NCI-H1048 (cell line): ENCODE measurements around the gene SMIM22.

Experiments used
- DNase-seq: peaks from one replicate; lab custom pipeline; 2025; lab: John Stamatoyannopoulos, UW

The SMIM22 gene

DNA sequence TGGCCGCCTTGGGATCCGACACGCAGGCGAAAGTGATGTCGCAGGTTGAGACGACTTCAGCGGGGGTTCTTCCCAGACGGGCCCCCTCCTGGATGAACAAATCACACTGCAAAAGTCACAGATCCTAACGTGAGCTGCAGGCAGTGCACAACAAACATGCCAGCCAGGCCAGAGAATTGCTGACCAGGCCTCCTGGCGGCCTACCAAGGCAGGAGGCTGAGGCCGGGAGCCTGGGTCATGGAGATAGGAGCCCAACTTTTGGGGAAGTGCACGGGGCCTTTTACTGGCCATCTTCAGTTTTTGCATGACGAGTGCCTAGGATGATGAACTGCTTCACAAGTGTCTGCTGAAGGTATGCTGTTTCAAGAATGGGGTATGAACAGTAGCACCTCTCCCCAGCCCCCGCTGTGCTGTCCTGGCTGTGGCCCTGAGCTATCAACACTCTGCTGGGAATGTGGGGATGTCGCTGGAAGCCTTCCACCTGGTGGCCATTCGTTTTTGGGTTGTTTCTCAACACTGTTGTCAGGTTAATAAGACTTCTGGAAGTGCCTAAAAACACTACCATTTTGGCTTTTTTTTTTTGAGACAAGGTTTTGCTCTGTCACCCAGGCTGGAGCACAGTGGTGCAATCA lies 19.5 kb downstream of the SMIM22 start:
- no peak for DNase-seq

DNA sequence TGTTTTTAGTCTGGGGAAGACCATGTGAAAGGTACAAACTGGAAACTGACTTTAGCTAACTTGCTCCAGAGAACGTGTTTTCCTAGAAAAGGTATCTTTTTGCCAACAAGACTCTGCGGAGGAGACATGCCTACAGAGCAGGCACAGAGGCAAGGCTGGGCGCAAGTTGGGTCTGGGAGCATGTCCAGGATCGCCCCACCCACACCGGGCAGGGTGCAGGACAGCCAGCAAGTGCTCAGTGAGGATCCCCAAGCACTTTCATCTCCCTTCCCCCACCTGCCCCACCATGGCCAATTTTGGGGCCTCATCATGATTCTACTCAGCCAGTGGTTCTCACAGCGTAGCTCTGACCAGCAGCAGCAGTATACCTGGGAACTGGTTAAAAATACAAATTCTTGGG lies 25.5 kb downstream of the SMIM22 start:
- no peak for DNase-seq

DNA sequence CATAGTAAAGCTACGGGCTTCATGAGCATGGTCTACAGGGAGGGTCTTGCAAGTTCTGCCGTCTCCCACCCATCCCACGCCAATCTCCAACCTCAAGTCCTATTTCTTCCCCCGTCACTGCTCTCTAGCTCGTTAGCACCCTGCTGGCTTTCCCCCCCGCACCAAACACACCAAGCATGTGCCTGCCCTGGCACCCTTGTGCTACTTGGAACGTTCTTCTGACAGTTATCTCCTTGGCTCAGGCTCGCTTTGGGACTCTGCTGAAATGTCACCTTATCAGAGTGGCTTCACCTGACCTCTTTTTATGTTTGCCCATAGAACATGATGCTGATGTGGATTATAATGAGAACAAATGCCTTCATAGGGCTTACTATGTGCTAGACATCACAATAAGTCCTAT lies 30.0 kb downstream of the SMIM22 start:
- DNase-seq, result no peak

DNA sequence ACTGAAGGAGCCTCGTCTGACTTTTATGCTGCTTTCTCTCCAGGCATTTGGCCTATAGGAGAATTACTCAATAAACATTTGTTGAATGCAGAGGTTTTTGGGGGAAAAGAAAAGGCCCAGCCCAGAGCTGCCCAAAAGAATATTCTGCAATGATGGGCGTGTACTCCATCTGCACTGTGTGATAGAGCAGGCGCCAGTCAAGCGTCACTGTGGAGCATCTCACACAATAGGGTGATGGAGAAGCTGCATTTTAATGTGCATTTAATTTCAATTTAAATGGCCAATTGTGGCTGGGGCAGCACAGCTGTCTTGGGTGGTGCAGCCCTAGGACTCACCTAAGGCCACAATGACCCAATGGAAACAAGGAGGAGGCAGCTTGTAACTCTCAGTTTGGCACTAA lies 31.4 kb downstream of the SMIM22 start:
- DNase-seq, result no peak

DNA sequence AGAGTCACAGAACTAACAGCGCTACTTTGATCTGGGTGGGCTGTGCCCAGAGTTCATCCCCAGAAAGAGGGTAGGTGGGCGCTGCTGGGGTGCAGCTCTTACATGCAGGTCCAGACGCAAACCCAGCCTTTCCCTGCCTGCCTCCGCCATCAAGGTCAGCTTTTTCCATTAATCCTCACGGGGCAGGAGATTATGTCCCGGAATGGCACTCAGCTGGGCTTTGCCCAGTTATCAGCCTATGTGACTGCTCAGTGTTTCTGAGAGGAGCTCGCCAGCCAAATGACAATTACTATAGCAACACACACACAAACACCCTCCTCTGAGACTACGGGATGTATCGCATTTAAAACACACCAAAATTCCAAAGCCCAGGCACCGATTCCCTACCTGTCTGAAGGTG lies 31.8 kb downstream of the SMIM22 start:
- no peak for DNase-seq

DNA sequence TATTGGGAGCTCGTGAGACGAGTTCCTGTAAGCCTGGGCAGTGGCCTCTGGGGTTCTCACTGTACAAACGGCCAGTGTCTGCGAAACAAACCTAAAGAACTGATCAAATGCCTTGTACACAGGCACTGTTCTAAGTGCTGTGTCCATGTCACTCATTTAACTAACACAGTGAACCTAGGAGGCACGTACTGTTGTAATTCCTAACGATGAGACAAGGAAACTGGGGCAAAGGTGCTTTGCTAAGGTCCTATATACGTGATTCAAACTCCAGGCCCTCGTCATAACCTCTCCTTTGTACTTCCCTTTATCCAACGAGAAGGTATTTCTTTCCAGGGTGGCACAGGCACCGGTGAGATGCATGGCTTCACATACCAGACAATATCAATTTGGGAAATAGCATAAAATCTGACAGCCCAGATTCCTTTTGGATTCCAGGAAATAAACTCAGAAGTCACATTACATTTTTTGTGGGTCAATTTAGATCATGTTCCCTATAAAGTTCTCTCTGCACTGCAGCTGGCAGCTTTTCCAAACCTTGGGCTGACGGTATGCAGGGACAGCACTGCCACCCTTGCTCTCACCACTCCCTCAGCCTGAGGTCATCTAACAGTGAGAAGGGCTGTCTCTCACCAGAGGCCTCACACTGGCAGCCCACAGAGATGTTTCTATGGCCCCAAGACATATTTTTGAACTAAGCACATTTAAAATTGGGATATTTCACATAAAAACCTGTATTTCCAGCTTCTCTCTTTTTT lies 33.6 kb downstream of the SMIM22 start:
- DNase-seq, result no peak

DNA sequence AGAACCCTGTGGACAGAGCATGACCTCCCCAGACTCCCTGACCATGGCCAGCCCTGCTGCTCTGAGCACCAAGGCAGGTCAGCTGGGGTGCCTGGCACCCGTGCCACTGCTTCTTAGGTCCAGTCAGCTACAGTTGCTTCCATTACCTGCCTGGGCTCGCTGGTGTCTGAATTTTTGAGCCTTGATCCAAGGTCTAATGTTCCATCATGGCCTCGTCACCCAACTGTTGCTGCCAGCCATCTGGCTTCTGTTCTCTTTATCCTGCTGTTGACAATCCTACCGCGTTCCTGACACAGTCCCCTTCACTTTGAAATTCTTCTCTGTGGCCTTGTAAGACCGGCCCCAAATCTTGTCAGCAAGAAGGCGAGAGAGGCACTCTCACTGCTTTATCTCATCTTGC lies 35.2 kb downstream of the SMIM22 start:
- DNase-seq, result no peak

DNA sequence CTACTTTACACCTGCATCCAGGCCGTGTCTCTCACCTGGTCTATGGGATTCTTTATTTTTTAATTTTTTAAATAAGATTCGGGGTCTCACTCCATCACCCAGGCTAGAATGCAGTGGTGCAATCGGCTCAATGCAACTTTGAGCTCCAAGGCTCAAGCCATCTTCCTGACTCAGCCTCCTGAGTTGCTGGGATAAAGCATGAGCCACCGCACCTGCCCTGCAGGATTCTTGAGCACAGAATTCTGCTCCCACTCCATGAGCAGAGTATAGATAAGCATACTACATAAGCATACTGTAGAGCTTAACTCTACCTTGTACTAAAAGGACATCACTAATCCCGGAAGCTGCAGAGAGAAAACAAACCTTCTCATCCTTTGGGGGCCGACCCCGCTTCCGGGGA lies 36.4 kb downstream of the SMIM22 start:
- DNase-seq, result no peak

DNA sequence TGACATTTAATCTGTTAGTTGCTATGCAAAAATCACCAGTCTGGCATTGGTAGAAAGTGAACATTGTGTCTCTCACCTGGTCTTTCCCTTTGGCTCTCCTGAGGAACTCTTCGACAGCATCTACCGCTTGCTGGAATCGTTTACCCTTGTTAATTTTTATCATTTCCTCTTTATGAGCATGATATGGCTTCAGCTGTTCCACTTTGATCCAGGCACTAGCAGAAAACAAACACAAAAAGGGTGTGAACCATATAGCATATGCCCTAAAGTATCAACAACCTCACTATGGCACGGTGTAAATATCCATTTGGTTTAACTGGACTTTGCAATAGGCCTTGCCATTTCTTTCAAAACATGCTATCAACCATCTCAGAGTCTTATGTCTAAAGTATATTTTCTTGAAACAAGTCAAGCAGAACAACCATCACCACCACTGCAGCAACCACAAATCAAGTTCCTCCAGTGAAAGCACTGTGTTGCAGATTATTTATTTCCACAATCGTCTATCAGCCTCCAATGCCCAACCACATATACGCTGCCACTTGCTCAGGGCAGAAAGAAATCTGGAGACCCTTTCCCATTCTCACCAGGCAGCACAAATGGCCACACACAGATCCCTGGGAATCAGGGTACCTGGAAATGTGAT lies 37.7 kb downstream of the SMIM22 start:
- no peak for DNase-seq

DNA sequence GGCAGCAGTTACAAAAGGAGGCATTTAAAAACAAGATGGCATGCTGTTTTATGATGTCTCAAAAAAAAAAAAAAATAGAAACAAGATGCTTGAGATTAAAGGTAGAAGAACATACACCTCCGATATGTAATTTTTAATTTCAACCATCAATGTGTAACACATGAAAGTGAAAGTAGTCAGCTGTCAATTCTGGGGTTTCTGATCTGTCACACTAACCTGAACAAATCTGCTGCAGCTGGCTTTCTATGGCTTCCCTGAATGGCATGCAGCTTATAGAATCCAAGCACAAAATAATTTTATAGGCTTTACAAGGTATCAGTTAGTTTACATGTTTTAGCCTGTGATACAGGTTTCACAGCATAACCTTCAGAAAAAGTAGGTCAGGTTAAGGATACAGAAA lies 38.4 kb downstream of the SMIM22 start:
- no peak for DNase-seq

DNA sequence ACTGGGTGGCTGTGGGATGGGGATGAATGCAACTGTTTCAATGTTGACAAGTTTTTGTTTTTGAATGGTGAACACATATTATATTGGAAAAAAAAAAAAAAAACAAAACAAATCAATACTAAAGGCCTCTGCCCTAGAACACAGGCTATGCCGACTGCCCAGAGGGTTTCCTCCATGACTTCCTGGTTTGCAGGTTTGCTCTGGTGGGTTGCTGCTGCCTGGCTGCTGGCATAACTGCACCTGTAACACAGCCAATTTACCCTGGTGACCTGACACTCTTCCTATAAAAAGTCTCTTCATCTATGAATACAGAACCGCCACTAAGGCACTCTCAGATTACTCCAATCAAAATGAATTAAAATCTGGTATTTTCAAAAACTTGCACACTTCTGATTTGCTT lies 41.6 kb downstream of the SMIM22 start:
- DNase-seq, result no peak

DNA sequence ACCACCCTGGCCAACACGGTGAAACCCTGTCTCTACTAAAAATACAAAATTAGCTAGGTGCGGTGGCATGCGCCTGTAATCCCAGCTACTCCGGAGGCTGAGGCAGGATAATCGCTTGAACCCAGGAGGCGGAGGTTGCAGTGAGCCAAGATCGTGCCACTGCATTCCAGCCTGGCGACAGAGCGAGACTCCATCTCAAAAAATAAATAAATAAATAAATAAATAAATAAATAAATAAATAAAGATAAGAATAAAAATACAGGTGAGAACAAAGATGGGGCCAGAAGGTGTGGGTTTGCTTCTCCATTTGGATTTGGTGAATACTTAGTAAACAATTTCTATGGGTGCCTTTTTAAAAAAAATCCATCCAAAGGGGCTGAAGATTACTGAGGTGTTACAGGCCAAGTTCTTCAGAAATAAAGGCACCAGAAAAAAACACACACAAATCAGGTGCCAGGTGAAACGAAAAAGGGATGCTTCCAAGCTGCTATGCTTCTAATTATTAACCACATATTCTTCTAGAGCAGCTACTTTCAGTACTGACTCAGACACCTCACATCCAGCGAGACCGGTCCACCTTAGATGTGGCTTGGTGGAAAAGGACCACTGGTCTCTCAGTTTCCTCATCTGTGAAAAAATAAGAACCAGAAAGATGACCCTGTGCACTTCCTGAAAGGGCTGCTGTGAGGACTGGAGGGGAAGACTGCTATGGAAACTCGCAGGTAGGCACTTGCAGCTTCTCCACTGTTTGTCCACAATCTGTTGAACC lies 42.7 kb downstream of the SMIM22 start:
- DNase-seq, result no peak

DNA sequence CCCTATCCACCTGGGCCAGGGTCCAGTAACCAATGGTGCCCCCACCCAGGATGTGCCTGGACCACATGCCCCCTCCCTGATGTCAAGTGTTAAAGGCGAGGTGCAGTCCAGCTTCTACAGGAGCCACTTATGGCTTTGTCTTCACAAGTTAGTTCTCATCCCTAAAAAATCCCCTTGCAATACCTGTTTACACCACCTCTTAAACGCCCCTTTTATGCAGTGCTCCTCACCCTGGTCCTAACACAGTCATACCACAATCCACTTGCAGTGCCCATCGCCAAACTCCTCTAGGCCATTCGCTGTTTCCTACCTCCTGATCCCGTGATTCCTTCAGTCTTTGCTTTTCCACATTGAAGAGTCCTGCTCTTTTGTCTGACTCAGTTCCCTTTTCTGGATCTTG lies 44.8 kb downstream of the SMIM22 start:
- DNase-seq, result no peak

DNA sequence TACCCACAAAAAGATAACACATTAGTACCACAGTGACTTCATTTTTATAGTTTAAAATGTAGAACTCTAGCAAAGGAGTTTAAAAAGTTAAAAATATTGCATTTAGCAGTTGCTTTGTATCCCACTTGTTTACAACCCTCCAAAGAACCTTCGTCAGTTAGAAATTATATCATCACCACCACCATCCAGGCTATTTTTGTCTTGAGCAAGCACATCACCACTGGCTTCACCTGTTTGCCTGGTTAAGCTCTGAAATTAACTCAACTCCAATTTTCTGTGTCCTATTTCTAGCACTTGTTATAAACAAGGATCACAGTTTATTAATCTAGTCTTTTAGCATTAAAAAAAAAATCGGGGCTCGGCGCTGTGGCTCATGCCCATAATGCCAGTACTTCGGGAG lies 45.8 kb downstream of the SMIM22 start:
- DNase-seq, result no peak
